Astrocyte of the spinal cord (primary cell): ENCODE measurements around the gene CEACAM19.

Experiments used
- DNase-seq: peaks from one replicate; pipeline ENCODE4 v3.0.0; 2011; ENCODE audit warnings: low read depth, low spot score
- H3K4me3 ChIP-seq: 2 replicates; pipeline ENCODE4 v1.5.1; 2011; ENCODE audit warnings: low read depth, mild to moderate bottlenecking, low read length, moderate library complexity
- in situ Hi-C: cut with HindIII; loops from 2 replicates; pipeline ENCODE4 v1.10.0; 2017; ENCODE audit warnings: low sequenced_read_pairs
- TF ChIP-seq, protein P1 (sequence below): IDR thresholded peaks from 2 replicates; pipeline ENCODE4 v1.5.1; 2012; ENCODE audit warnings: low read depth, mild to moderate bottlenecking, low read length, inconsistent platforms

Gene CEACAM19

DNA sequence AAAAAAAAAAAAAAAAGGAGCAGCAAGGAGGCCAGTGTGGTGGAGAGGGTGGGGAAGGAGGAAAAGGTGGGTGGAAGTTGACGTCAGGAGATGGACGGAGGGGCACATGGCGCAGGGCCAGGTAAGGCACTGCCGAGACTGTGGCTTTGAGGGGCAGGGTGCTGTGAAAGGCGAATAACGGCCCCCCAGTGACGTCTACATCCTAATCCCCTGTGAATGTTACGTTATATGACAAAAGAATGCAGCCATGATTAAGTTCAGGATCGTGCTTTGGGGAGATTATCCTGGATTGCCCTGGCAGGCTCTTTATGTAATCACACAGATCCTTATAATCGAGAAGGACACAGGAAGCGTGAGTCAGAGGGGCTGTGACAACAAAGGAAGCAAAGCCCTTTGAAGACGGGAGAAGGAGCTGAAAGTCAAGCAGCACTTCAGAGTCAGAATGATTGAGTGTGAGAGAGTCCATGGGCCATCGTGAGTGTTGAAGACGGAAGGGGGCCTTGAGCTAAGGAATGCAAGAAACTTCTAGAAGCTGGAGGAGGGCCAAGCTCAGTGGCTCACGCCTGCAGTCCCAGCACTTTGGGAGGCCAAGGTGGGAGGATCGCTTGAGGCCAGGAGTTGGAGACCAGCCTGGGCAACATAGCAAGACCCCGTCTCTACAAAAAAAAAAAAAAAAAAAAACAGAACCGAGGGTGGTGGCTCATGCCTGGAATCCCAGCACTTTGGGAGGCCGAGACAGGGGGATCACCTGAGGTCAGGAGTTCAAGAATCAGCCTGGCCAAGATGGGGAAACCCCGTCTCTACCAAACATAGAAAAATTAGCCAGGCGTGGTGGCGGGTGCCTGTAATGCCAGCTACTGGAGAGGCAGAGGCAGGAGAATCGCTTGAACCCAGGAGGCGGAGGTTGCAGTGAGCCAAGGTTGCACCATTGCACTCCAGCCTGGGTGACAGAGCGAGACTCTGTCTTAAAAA lies 13.9 kb downstream of the CEACAM19 start:
- peak; percentile 84 for DNase-seq
- in situ Hi-C loops, result no loop called here
- no peak overlapping the region for H3K4me3 ChIP-seq
- TF ChIP-seq, protein P1, sequence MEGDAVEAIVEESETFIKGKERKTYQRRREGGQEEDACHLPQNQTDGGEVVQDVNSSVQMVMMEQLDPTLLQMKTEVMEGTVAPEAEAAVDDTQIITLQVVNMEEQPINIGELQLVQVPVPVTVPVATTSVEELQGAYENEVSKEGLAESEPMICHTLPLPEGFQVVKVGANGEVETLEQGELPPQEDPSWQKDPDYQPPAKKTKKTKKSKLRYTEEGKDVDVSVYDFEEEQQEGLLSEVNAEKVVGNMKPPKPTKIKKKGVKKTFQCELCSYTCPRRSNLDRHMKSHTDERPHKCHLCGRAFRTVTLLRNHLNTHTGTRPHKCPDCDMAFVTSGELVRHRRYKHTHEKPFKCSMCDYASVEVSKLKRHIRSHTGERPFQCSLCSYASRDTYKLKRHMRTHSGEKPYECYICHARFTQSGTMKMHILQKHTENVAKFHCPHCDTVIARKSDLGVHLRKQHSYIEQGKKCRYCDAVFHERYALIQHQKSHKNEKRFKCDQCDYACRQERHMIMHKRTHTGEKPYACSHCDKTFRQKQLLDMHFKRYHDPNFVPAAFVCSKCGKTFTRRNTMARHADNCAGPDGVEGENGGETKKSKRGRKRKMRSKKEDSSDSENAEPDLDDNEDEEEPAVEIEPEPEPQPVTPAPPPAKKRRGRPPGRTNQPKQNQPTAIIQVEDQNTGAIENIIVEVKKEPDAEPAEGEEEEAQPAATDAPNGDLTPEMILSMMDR, result no peak

DNA sequence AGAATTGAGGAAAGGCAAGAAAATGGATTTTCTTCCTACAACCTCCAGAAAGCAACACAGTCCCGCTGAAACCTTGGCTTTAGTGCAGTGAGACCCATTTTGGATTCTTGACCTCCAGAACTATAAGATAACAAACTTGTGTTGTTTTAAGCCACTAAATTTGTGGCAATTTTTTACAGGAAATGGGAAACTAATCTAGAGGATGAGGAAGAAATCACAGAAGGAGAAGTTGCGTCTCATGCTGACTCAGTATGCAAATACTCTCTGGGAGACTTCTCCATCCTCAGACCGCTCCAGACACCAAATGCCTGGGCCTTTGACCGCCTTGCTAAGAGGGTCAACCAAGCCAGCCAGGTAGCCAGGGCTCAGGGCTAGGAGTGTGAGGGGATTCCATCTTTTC lies 14.6 kb downstream of the CEACAM19 start:
- in situ Hi-C loops, result no loop called here
- TF ChIP-seq, protein P1, result no peak
- H3K4me3 ChIP-seq, result no peak overlapping the region
- peak; percentile 49 for DNase-seq

DNA sequence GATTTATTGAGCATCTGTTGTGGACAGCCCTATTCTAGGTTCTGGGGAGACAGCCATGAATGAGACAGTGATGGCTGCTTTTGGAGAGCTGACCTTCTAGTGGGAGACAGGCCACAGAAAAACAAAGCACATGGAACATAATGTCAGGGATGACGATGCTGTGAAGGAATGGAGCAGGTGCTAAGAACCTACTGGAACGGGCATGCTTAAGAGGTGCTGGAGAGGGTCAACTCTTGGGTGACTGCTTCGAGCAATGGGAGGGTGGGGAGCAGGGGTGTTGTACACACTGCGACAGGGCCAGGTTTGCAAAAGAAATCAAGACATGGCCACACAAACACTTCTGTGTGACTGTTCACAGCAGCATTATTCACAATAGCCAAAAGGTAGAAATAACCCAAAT lies 15.6 kb downstream of the CEACAM19 start:
- in situ Hi-C loops, result no loop called here
- TF ChIP-seq, protein P1, result no peak
- no peak for DNase-seq
- H3K4me3 ChIP-seq, result no peak overlapping the region

DNA sequence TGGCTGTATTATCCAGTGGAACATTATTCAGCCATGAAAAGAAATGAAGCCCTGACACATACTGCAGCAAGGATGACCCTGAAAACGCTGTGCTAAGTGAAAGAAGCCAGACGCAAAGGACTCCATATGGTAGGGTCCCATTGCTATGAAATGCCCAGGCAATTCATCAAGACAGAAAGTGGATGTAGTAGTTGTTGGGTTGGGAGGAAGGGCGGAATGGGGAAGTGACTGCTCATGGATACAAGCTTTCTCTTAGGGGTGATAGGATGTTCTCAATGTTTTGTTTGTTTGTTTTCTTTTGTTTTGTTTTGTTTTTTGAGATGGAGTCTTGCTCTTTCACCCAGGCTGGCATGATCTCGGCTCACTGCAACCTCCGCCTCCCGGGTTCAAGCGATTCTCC lies 16.6 kb downstream of the CEACAM19 start:
- no peak overlapping the region for H3K4me3 ChIP-seq
- no peak for DNase-seq
- in situ Hi-C loops, result no loop called here
- TF ChIP-seq, protein P1, result no peak

DNA sequence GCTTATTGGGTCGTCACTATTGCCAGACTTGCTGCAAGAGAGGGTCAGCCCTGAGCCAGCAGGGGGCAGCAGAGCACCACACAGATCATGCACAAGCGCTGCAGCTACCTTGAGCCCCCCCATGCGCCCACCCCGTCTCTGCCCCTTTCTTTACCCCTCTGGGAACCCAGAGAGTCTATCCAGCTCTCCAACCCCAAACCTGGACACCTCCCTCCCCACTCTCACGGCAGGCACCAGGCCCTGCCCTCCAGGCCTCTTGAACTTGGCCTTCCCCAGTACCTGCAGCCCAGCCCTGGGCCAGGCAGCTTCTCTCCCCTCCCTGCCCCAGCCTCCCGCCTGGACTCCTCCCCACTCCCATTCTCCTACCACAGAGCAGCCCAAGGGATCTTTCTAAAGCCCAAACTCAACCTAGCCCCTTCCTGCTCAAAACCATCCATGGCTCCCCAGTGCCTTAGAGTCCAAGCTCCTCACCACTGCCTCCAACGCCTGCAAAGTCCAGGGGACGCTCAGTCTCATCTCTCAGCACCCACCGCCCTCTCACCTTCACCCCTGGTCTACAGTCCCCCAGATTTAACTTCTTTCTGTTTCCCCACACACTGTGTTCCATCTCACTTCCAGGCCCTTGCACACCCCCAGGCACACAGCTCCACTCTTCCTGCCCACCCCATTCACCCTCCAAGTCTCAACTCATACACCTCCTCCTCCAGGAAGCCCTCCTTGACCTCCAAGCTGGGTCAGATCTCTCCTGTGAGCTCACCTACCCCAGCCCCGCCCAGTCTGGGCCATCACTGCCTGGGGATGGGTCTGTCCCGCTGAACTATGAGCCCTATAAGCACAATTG lies 18.2 kb downstream of the CEACAM19 start:
- peak; percentile 72 for DNase-seq
- no peak overlapping the region for H3K4me3 ChIP-seq
- in situ Hi-C loops, result no loop called here
- TF ChIP-seq, protein P1, result peak; percentile 96

DNA sequence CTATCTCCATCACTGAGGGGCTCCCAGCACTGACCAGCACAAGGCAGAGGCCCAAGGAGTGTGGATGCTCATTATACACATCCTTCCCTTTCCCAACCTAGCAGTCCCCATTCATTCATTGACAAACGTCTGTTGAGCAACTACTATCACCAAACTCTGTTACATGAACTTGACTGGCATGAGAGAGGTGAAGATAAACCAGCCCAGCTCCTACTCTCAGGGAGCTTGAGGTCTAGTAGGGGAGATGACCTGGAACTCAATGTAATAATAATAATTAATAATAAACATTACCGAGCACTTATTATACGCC lies 18.8 kb downstream of the CEACAM19 start:
- TF ChIP-seq, protein P1, result no peak
- in situ Hi-C loops, result no loop called here
- DNase-seq, result no peak
- no peak overlapping the region for H3K4me3 ChIP-seq
